Measurements from ENCODE around the gene HARS1.
"Not testable (repeated sequence)": the region's sequence is repeated elsewhere in the genome, so short reads cannot be mapped to it uniquely, and the experiment has no call there.

The HARS1 gene

DNA sequence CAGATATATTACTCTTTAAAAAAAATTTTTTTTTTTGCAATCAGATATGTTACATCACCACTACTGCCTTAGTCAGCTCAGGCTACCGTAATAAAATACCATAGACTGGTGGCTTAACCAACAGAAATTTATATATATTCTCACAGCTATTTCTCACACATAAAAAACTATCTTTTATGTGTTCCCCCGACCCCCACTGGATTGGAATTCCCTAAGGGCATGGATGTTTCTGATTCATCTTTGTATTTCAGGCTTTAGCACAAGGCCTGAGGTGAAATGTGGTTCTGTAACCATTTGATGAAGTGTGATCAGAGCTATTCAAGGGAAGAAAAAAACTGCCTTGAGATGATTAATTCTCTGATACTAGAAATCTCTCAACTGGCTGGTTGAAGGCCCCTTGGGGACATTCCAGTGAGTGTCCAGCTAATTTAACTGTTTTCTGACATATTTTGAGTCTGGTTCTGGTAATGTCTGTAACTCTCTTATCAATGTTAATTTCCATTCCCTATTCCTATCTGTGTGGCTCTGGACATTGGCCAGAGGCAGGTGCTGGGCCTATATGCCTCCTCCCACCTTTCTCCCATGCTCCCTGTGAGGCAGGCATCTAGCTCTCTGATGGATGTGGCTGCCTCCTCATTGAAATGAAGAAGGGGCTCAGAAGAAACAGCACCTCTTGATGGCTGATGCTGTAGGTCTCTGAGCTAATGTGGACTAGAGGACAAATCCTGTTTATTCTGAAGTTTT is 60.7 kb downstream of the HARS1 start:
- TF ChIP-seq, protein P1, sequence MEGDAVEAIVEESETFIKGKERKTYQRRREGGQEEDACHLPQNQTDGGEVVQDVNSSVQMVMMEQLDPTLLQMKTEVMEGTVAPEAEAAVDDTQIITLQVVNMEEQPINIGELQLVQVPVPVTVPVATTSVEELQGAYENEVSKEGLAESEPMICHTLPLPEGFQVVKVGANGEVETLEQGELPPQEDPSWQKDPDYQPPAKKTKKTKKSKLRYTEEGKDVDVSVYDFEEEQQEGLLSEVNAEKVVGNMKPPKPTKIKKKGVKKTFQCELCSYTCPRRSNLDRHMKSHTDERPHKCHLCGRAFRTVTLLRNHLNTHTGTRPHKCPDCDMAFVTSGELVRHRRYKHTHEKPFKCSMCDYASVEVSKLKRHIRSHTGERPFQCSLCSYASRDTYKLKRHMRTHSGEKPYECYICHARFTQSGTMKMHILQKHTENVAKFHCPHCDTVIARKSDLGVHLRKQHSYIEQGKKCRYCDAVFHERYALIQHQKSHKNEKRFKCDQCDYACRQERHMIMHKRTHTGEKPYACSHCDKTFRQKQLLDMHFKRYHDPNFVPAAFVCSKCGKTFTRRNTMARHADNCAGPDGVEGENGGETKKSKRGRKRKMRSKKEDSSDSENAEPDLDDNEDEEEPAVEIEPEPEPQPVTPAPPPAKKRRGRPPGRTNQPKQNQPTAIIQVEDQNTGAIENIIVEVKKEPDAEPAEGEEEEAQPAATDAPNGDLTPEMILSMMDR (IDR thresholded peaks at IDR 0.05; ENCODE audit: low read depth, low read length): no peak
- no peak for DNase-seq (ENCODE audit: extremely low read depth, low read depth)

GRCh38 chr5:140628711-140629110 is 62.5 kb downstream of the HARS1 start:
- DNase-seq (ENCODE audit: extremely low read depth, low read depth): no peak
- TF ChIP-seq, protein P1 (IDR thresholded peaks at IDR 0.05; ENCODE audit: low read depth, low read length): no peak

GRCh38 chr5:140627972-140628371 is 63.2 kb downstream of the HARS1 start:
- DNase-seq (ENCODE audit: extremely low read depth, low read depth): no peak
- TF ChIP-seq, protein P1 (IDR thresholded peaks at IDR 0.05; ENCODE audit: low read depth, low read length): no peak

GRCh38 chr5:140624886-140625285 is 66.3 kb downstream of the HARS1 start:
- DNase-seq (ENCODE audit: extremely low read depth, low read depth): not testable (repeated sequence)

Data from AG09319 (cell line).